ENCODE results near the gene CCDC187. TPM values are rescaled to one million over a fixed set of nuclear protein-coding genes. Genes with fewer than 3 reads are reported as not detected.
A peak's percentile ranks its signal among the peaks of the same experiment; 100 is the strongest.

The CCDC187 gene
- total and polyA plus RNA-seq, 2 of the 13 experiments (the other 11 are each of a cell fraction or from before 2014, with no cell fraction given): 0.03 to 0.13 TPM

- TF ChIP-seq ZNF407 (CRISPR knock-in tag; IDR thresholded peaks at IDR 0.05; ENCODE audit: not compliant biosample characterization): no peak
- TF ChIP-seq ZNF180 (CRISPR knock-in tag; IDR thresholded peaks at IDR 0.05; ENCODE audit: borderline replicate concordance, low read depth): no peak
- no peak for TF ChIP-seq RBAK (CRISPR knock-in tag; IDR thresholded peaks at IDR 0.05)
- TF ChIP-seq ZGPAT (CRISPR knock-in tag; IDR thresholded peaks at IDR 0.05): 0 out of 2 replicates have a peak, but pooled peaks have one; percentile 33
- peak; percentile 53; the same call in 1 of the 2 replicates for TF ChIP-seq FOXA3 (CRISPR knock-in tag; IDR thresholded peaks at IDR 0.05)
- TF ChIP-seq SSRP1 (CRISPR knock-in tag; IDR thresholded peaks at IDR 0.05): no peak
- no peak for TF ChIP-seq ZNF577 (CRISPR knock-in tag; IDR thresholded peaks at IDR 0.05; ENCODE audit: borderline replicate concordance, low read depth)
- no peak for TF ChIP-seq IKZF4 (CRISPR knock-in tag; IDR thresholded peaks at IDR 0.05; ENCODE audit: borderline replicate concordance, low read depth, not compliant biosample characterization)
- no peak for TF ChIP-seq HIC2 (CRISPR knock-in tag; IDR thresholded peaks at IDR 0.05; ENCODE audit: low read depth)
- no peak for TF ChIP-seq MLLT10 (CRISPR knock-in tag; IDR thresholded peaks at IDR 0.05)
- no peak for TF ChIP-seq SNAI1 (CRISPR knock-in tag; IDR thresholded peaks at IDR 0.05; ENCODE audit: borderline replicate concordance)
- TF ChIP-seq MED13 (CRISPR knock-in tag; IDR thresholded peaks at IDR 0.05): no peak
- TF ChIP-seq TBX3 (IDR thresholded peaks at IDR 0.05; ENCODE audit: borderline replicate concordance): no peak
- no peak for TF ChIP-seq ZBTB33 (CRISPR knock-in tag; IDR thresholded peaks at IDR 0.05)
- no peak for TF ChIP-seq REL (CRISPR knock-in tag; conservative IDR thresholded peaks at IDR 0.05)
Observed at GRCh38 chr9:136295542-136296433, 8.1 kb downstream of the CCDC187 start (continued).
